Suprapubic skin (tissue), 3 donors: ENCODE results near the gene SIGLEC15.

Experiments used
- CTCF ChIP-seq, 2 donors: fragments of 200-600 bp in 1 of 2; fragments of 450-650 bp in 1 of 2; sonication (generic) in 1 of 2; IDR thresholded peaks; one replicate each; pipeline ENCODE4 v1.5.1; 2016 to 2019; ENCODE audit warnings: antibody characterized with exemption in 2 of 2, mild to moderate bottlenecking in 1 of 2, moderate library complexity in 1 of 2
- POLR2A ChIP-seq, 2 donors: fragments of 450-650 bp; IDR thresholded peaks; one replicate each; pipeline ENCODE4 v1.6.1; 2017; ENCODE audit warnings: antibody characterized with exemption in 2 of 2, mild to moderate bottlenecking in 2 of 2, moderate library complexity in 2 of 2

DNA sequence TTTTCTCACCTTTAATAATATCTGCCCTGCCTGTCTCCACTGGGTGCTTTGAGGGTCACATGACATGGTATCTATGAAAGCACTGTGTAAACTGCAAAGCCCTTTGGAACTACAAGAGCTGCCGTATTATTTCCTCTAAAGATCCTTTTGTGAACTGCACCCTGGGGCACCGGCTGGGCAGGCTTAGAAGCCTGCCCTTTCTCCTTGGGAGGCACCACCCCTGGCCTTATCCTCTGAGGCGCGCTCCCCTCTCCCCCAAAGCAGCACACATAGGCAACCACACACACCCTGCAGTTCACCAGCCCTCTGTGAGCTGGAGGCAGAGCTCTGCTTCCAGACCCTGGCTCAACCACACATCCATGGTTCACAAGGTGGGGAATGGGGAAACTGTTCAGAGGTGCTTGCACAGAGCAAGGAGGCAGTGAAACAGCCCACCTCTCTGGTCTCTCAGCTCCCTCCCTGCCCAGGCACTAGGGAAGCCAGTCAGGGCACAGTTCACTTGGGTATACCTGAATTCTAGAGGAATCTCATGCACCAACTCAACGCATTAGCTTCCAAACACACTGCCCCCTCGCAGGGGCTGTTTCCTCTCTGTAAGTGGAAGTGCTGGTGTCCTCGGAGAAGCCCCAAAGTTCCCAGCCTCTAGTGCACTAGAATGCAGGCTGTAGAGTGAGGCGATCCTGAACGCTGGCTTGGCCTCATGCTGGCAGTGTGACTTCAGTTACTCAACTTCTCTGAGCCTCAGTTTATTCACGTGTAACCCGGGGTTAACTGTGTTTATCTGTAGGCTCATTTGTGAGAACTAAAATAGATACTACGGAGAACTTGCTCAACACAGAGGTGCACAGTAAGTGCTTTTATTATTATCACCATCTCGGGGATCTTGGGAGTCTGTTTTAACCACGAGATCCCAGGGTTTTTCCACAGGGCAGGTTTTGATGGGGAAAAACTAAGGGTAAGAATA is 11.0 kb downstream of the SIGLEC15 start:
- TF ChIP-seq POLR2A (IDR thresholded peaks at IDR 0.05) (no peak), CTCF (IDR thresholded peaks at IDR 0.05) (no peak)
